Loucy (cell line): Measurements from ENCODE around the gene CTNNBL1.

ENCODE experiments used
- H2AFZ ChIP-seq: fragments of 200-600 bp; sonication (generic); 2 replicates; pipeline ENCODE4 v1.6.0; 2016; ENCODE audit warnings: antibody characterized with exemption, mild to moderate bottlenecking, low read length, moderate library complexity
- H3F3A ChIP-seq: fragments of 200-600 bp; 2 replicates; pipeline ENCODE4 v1.6.0; 2016; ENCODE audit warnings: antibody characterized with exemption, low read depth, mild to moderate bottlenecking
- H3K27me3 ChIP-seq: fragments of 200-600 bp; sonication (generic); 2 replicates; pipeline ENCODE4 v1.6.1; 2014; ENCODE audit warnings: low read length, mild to moderate bottlenecking; ENCODE audit not compliant: insufficient read depth, poor library complexity, severe bottlenecking
- H3K36me3 ChIP-seq: fragments of 200-600 bp; sonication (generic); 2 replicates; pipeline ENCODE4 v1.6.1; 2016; ENCODE audit warnings: low read length; ENCODE audit not compliant: insufficient read depth
- H3K4me1 ChIP-seq: fragments of 200-600 bp; sonication (generic); 2 replicates; pipeline ENCODE4 v1.5.1; 2014; ENCODE audit warnings: low read length, mild to moderate bottlenecking; ENCODE audit not compliant: insufficient read depth, poor library complexity, severe bottlenecking
- H3K4me2 ChIP-seq: fragments of 200-600 bp; sonication (generic); 2 replicates; pipeline ENCODE4 v1.6.0; 2014; ENCODE audit warnings: antibody characterized with exemption, low read length, low read depth, mild to moderate bottlenecking; ENCODE audit not compliant: poor library complexity, severe bottlenecking
- H3K4me3 ChIP-seq: fragments of 200-600 bp; sonication (generic); 2 replicates; pipeline ENCODE4 v1.5.1; 2014; ENCODE audit warnings: low read length, mild to moderate bottlenecking, mixed read lengths; ENCODE audit not compliant: poor library complexity, severe bottlenecking
- H3K79me2 ChIP-seq: fragments of 200-600 bp; sonication (generic); 2 replicates; pipeline ENCODE4 v1.6.1; 2014; ENCODE audit warnings: low read length; ENCODE audit not compliant: insufficient read depth
- H3K9ac ChIP-seq: fragments of 200-600 bp; sonication (generic); 2 replicates; pipeline ENCODE4 v1.6.0; 2014; ENCODE audit warnings: mild to moderate bottlenecking, low read depth, low read length, moderate library complexity; ENCODE audit not compliant: poor library complexity, severe bottlenecking
- H3K9me2 ChIP-seq: fragments of 200-600 bp; sonication (generic); replicated peaks from 2 replicates; pipeline ENCODE4 v1.6.1; 2016; ENCODE audit warnings: low read depth, low read length, mixed read lengths
- H3K9me3 ChIP-seq: fragments of 200-600 bp; sonication (generic); 2 replicates; pipeline ENCODE4 v1.6.1; 2014; ENCODE audit warnings: mild to moderate bottlenecking, antibody characterized with exemption, low read length, low read depth; ENCODE audit not compliant: insufficient read depth
- H4K20me1 ChIP-seq: fragments of 200-600 bp; sonication (generic); 2 replicates; pipeline ENCODE4 v1.6.0; 2014; ENCODE audit warnings: antibody characterized with exemption, low read length, mild to moderate bottlenecking; ENCODE audit not compliant: insufficient read depth, poor library complexity, severe bottlenecking
- EZH2phosphoT487 ChIP-seq: fragments of 200-600 bp; IDR thresholded peaks from 2 replicates; pipeline ENCODE4 v1.6.1; 2018; ENCODE audit warnings: antibody characterized with exemption, mild to moderate bottlenecking, moderate library complexity, borderline replicate concordance
- TF ChIP-seq, protein P1 (sequence below): fragments of 200-600 bp; sonication (generic); conservative IDR thresholded peaks from 2 replicates; pipeline ENCODE4 v1.5.1; 2014; ENCODE audit warnings: mild to moderate bottlenecking, antibody characterized with exemption, low read length

The CTNNBL1 gene

DNA sequence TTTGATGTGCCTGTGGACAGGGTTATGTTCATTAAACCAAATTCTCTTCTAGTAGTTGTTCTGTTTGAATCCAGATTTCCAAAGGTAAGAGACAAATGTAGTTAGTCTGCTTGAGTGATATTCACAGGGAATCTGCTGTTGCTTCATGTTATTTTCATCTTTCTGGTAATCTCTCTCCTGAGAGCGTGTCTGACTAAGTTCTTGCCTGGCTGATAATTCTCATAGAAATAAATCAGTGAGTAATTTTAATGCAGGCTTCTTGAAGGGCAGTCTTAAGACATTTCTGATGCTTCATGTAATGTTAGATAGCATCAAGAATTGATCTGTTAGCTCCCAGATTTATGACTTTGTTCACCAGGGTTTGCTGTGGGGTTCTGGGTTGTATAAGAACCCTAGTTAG lies 54.2 kb downstream of the CTNNBL1 start:
- H3K9me3 ChIP-seq: no peaks in the 10 kb centered on the region
- H3K27me3 ChIP-seq: no peaks in the 10 kb centered on the region
- H3K4me2 ChIP-seq: peak overlapping the region; percentile 63
- H3K79me2 ChIP-seq: peaks cover 38% of the 10 kb centered on the region
- H3K36me3 ChIP-seq: peaks cover 34% of the 10 kb centered on the region; the same call in 1 of the 2 replicates
- peaks cover 13% of the 10 kb centered on the region; the same call in 1 of the 2 replicates for H3F3A ChIP-seq
- TF ChIP-seq, protein P1, sequence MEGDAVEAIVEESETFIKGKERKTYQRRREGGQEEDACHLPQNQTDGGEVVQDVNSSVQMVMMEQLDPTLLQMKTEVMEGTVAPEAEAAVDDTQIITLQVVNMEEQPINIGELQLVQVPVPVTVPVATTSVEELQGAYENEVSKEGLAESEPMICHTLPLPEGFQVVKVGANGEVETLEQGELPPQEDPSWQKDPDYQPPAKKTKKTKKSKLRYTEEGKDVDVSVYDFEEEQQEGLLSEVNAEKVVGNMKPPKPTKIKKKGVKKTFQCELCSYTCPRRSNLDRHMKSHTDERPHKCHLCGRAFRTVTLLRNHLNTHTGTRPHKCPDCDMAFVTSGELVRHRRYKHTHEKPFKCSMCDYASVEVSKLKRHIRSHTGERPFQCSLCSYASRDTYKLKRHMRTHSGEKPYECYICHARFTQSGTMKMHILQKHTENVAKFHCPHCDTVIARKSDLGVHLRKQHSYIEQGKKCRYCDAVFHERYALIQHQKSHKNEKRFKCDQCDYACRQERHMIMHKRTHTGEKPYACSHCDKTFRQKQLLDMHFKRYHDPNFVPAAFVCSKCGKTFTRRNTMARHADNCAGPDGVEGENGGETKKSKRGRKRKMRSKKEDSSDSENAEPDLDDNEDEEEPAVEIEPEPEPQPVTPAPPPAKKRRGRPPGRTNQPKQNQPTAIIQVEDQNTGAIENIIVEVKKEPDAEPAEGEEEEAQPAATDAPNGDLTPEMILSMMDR: no peak
- TF ChIP-seq EZH2phosphoT487: no peak
- H3K9me2 ChIP-seq: no peaks in the 10 kb centered on the region
- no peak overlapping the region for H3K4me3 ChIP-seq
- no peaks in the 10 kb centered on the region for H4K20me1 ChIP-seq
- H2AFZ ChIP-seq: no peak overlapping the region
- H3K9ac ChIP-seq: no peak overlapping the region
- peaks cover 64% of the 10 kb centered on the region for H3K4me1 ChIP-seq

DNA sequence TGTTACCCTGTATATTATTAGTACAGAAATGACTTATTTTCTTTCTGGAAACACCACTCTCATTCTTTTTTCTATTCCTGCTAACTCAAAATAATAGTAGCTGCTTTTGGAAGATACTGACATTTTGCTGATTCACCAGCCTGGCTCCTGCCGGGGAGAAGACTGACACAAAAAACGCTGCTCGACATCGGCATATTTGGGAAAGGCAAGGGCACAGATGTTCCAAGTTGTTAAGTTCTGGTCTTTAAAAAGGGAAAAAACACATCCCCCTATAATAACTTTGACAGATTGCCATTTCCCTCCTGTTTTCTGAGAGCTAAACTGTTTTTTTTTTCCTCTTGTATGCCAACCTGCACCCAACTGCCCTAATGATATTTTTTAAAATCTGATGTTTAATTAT lies 55.4 kb downstream of the CTNNBL1 start:
- no peak for TF ChIP-seq EZH2phosphoT487
- TF ChIP-seq, protein P1: no peak
- peaks cover 29% of the 10 kb centered on the region for H3K79me2 ChIP-seq
- no peaks in the 10 kb centered on the region for H4K20me1 ChIP-seq
- peaks cover 62% of the 10 kb centered on the region for H3K4me1 ChIP-seq
- H3K27me3 ChIP-seq: no peaks in the 10 kb centered on the region
- no peaks in the 10 kb centered on the region for H3K9me3 ChIP-seq
- peaks cover 13% of the 10 kb centered on the region; the same call in 1 of the 2 replicates for H3F3A ChIP-seq
- no peaks in the 10 kb centered on the region for H3K9me2 ChIP-seq
- H2AFZ ChIP-seq: no peak overlapping the region
- peak overlapping the region; percentile 21 for H3K9ac ChIP-seq
- peaks cover 41% of the 10 kb centered on the region; the same call in 1 of the 2 replicates for H3K36me3 ChIP-seq
- peak overlapping the region; percentile 63 for H3K4me2 ChIP-seq
- peak overlapping the region; percentile 52 for H3K4me3 ChIP-seq

DNA sequence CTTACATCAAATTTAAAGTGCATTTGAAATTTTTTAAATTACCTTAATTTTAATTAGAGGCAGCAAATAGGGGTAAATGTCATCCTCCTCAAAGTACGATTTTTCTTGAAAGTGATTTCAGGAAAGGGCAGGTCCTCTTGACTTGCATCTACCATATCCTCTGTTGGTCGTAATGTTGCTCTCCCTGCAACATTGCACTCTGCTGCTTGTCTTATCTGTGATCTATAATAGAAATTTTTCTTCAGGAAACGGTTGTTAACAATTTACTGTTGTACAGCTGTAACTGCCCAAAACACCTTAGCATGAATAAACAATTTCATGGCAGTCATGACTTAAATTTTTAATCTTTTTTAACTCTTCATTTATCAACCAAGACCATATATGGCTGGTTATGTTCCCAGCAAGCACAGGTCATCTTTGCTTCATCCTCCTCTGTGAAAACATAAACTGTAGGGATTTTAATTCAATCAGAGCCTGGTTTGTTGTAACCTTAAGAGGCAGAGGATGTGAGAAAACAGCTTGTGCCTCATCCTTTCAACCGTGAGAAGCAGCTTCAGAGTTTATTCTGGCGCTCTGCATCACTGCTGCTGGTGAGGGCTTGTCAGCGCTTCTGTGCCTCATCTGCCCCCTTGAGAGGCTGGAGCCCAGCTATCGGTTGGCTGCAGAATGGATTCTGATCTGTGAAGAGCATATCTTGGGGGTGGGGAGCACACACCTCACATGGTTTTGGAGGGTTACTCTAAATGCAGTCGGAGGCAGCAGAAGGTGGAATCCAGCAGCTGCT lies 56.0 kb downstream of the CTNNBL1 start:
- Histone ChIP-seq H3F3A (peaks cover 13% of the 10 kb centered on the region; the same call in 1 of the 2 replicates), H3K4me1 (peaks cover 56% of the 10 kb centered on the region), H3K4me3 (peak overlapping the region; percentile 52), H3K79me2 (peaks cover 25% of the 10 kb centered on the region), H2AFZ (no peak overlapping the region), H3K36me3 (peaks cover 41% of the 10 kb centered on the region; the same call in 1 of the 2 replicates), H3K9me2 (no peaks in the 10 kb centered on the region), H3K9ac (peak overlapping the region; percentile 60), H3K4me2 (peak overlapping the region; percentile 63), H4K20me1 (no peaks in the 10 kb centered on the region), H3K9me3 (no peaks in the 10 kb centered on the region), H3K27me3 (no peaks in the 10 kb centered on the region)
- TF ChIP-seq, protein P1: no peak
- TF ChIP-seq EZH2phosphoT487: no peak
